HL-60 (cell line): ENCODE measurements around the gene FBXL20.

Experiments
- DNase-seq, 2 experiments: peaks; one replicate each; pipeline ENCODE4 v3.0.0-alpha.2; 2010 to 2020; ENCODE audit warnings: low read depth in 1 of 2, low spot score in 1 of 2
- H3K27ac ChIP-seq: fragments of 250-450 bp; sonication (Bioruptor Pico); replicated peaks from 2 replicates; pipeline ENCODE4 v1.5.1; 2020; ENCODE audit warnings: mild to moderate bottlenecking, moderate library complexity
- H3K27me3 ChIP-seq: fragments of 250-450 bp; sonication (Bioruptor Pico); 2 replicates; pipeline ENCODE4 v1.5.1; 2021; ENCODE audit warnings: mild to moderate bottlenecking, moderate library complexity; ENCODE audit not compliant: insufficient read depth, poor library complexity, severe bottlenecking
- H3K4me3 ChIP-seq: replicated peaks from 2 replicates; pipeline ENCODE4 v1.5.1; 2011; ENCODE audit warnings: mild to moderate bottlenecking, control low read depth, low read length; ENCODE audit not compliant: insufficient read depth
- GABPA ChIP-seq: IDR thresholded peaks from 2 replicates; pipeline ENCODE4 v1.6.1; 2012; ENCODE audit warnings: low read depth
- POLR2AphosphoS5 ChIP-seq: IDR thresholded peaks from 2 replicates; pipeline ENCODE4 v1.6.1; 2012; ENCODE audit warnings: low read depth
- SPI1 ChIP-seq: IDR thresholded peaks from 2 replicates; pipeline ENCODE4 v1.6.1; 2012; ENCODE audit warnings: low read depth, mild to moderate bottlenecking, borderline replicate concordance
- TF ChIP-seq, protein P1 (sequence below): IDR thresholded peaks from one replicate; pipeline ENCODE4 v1.5.1; 2011; ENCODE audit warnings: low read length, control low read depth, inconsistent platforms; ENCODE audit not compliant: insufficient read depth
- TF ChIP-seq, protein P2 (sequence below): IDR thresholded peaks from 2 replicates; pipeline ENCODE4 v1.6.1; 2012; ENCODE audit warnings: low read depth; ENCODE audit not compliant: insufficient replicate concordance

The FBXL20 gene

DNA sequence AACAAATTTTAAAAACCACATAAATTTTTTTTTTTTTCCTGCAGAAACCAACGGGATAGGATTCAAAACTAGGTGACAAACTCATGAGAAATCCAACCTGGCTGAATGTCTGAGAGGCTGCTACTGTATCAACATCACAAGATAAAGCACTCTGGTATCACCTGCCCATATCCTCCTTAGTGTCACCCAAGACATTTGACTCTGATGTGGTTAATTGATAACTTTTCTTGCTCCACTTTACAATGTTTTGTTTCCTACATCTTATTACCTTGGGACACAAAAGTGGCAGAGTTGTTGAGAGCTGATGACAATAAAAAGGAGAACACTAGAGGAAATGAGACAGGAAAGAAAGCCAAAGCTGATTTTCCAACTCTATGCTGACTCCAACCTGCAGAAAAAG, 4.0 kb upstream of the FBXL20 start:
- TF ChIP-seq, protein P1, sequence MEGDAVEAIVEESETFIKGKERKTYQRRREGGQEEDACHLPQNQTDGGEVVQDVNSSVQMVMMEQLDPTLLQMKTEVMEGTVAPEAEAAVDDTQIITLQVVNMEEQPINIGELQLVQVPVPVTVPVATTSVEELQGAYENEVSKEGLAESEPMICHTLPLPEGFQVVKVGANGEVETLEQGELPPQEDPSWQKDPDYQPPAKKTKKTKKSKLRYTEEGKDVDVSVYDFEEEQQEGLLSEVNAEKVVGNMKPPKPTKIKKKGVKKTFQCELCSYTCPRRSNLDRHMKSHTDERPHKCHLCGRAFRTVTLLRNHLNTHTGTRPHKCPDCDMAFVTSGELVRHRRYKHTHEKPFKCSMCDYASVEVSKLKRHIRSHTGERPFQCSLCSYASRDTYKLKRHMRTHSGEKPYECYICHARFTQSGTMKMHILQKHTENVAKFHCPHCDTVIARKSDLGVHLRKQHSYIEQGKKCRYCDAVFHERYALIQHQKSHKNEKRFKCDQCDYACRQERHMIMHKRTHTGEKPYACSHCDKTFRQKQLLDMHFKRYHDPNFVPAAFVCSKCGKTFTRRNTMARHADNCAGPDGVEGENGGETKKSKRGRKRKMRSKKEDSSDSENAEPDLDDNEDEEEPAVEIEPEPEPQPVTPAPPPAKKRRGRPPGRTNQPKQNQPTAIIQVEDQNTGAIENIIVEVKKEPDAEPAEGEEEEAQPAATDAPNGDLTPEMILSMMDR = no peak
- TF ChIP-seq, protein P2, sequence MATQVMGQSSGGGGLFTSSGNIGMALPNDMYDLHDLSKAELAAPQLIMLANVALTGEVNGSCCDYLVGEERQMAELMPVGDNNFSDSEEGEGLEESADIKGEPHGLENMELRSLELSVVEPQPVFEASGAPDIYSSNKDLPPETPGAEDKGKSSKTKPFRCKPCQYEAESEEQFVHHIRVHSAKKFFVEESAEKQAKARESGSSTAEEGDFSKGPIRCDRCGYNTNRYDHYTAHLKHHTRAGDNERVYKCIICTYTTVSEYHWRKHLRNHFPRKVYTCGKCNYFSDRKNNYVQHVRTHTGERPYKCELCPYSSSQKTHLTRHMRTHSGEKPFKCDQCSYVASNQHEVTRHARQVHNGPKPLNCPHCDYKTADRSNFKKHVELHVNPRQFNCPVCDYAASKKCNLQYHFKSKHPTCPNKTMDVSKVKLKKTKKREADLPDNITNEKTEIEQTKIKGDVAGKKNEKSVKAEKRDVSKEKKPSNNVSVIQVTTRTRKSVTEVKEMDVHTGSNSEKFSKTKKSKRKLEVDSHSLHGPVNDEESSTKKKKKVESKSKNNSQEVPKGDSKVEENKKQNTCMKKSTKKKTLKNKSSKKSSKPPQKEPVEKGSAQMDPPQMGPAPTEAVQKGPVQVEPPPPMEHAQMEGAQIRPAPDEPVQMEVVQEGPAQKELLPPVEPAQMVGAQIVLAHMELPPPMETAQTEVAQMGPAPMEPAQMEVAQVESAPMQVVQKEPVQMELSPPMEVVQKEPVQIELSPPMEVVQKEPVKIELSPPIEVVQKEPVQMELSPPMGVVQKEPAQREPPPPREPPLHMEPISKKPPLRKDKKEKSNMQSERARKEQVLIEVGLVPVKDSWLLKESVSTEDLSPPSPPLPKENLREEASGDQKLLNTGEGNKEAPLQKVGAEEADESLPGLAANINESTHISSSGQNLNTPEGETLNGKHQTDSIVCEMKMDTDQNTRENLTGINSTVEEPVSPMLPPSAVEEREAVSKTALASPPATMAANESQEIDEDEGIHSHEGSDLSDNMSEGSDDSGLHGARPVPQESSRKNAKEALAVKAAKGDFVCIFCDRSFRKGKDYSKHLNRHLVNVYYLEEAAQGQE = no peak
- no peak for TF ChIP-seq GABPA
- TF ChIP-seq POLR2AphosphoS5 = no peak
- Histone ChIP-seq H3K4me3 (no peak overlapping the region), H3K27ac (no peak overlapping the region), H3K27me3 (no peaks in the 10 kb centered on the region)
- DNase-seq = no peak

DNA sequence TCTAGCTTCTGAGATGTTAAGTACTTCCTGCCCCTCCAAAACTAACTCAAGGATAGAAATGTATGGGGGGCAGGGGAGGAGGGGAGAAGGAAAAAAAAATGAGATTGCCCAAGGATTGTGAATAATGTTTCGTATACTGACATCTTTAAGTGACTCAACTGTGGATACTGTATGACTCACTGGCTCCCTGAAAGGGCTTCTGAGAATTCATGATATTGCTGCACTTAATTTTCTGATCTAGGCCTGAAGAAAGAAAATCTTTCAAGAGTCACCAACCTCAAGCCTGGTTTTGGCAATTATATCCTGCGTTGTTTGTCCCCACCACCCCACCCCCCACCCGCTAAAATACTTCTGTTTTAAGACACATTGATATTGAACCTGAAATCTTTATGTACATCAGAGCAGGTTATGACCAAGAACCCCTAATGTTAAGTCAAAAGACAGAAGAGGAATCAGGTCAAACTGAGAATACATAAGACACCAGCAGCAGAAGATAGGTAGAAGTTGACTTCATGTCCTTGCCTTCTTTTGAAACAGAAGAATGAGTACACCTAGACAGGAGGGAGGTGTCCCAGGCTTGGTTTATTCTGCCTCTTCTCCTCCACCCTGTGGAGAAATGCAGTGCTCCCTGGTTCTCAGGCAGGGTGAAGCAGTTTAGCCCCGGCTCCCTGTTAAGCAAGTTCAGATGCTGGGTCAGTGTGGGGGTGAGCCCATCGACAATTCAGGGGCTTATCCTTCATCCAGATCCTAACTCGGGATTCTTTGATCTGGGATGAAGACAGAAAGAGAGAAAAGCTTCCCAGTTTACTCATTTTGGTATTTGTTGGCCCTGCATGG, 3.3 kb upstream of the FBXL20 start:
- DNase-seq = peak in 1 of 2 experiments; percentile 40
- TF ChIP-seq, protein P1 = no peak
- TF ChIP-seq, protein P2 = no peak
- TF ChIP-seq GABPA (no peak), POLR2AphosphoS5 (no peak), SPI1 (no peak)
- no peak overlapping the region for H3K27ac ChIP-seq
- no peak overlapping the region for H3K4me3 ChIP-seq
- H3K27me3 ChIP-seq = no peaks in the 10 kb centered on the region

DNA sequence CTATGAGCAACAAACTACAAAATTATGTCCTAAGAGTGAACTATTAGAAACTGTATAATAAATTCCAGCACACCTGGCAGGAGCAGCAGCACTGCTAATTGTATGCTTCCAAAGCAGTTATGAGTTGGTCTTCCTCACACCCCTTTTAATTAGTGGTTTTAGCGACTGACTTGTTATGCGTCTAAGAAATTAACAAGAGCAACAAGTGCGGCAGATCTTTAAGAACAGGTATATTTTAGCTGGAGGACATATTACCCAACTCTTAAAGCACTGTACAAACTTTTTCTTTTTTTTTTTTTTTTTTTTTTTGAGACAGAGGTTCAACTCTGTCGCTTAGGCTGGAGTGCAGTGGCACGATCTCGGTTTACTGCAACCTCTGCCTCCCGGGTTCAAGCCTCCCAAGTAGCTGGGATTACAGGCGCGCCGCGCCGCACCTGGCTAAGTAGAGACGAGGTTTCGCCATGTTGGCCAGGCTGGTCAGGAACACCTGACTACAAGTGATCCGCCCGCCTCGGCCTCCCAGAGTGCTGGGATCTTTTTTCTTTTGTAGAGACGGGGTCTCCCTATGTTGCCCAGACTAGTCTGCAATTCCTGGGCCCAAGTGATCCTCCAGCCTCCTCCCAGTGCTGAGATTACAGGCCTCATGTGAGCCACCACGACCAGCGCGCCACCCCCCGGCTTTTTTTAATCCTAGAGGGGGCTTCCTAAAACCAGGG, 1.6 kb upstream of the FBXL20 start:
- no peak overlapping the region for H3K4me3 ChIP-seq

More for the DNA sequence above, 1.6 kb upstream of the FBXL20 start:
- H3K27me3 ChIP-seq = no peaks in the 10 kb centered on the region
- TF ChIP-seq, protein P2 = no peak
- TF ChIP-seq, protein P1 = no peak
- TF ChIP-seq GABPA = no peak
- no peak for TF ChIP-seq POLR2AphosphoS5
- TF ChIP-seq SPI1 = no peak
- no peak for DNase-seq
- no peak overlapping the region for H3K27ac ChIP-seq
